LNCAP (cell line): ENCODE measurements around the gene FBXO42.

Experiments
- CTCF ChIP-seq: fragments of 450-650 bp; IDR thresholded peaks from 2 replicates; pipeline ENCODE4 v1.5.1; 2017; ENCODE audit warnings: mild to moderate bottlenecking

FBXO42 gene

GRCh38 chr1:16231331-16232315 lies 120.7 kb downstream of the FBXO42 start:
- no peak for TF ChIP-seq CTCF

GRCh38 chr1:16230744-16231143 lies 121.5 kb downstream of the FBXO42 start:
- no peak for TF ChIP-seq CTCF

- no peak for TF ChIP-seq CTCF
These were observed 122.1 kb downstream of the FBXO42 start for GRCh38 chr1:16229976-16230740.

- no peak for TF ChIP-seq CTCF
These were observed 125.6 kb downstream of the FBXO42 start for GRCh38 chr1:16226490-16227179.

- no peak for TF ChIP-seq CTCF
These were observed 126.2 kb downstream of the FBXO42 start for GRCh38 chr1:16226129-16226489.

- no peak for TF ChIP-seq CTCF
These were observed 127.8 kb downstream of the FBXO42 start for GRCh38 chr1:16224472-16224871.

GRCh38 chr1:16221499-16221898 lies 130.8 kb downstream of the FBXO42 start:
- no peak for TF ChIP-seq CTCF
